ENCODE results near the gene DHH. TPM values are rescaled to one million over a fixed set of nuclear protein-coding genes. Genes with fewer than 3 reads are reported as not detected.
A peak's percentile ranks its signal among the peaks of the same experiment; 100 is the strongest.

The DHH gene
- total RNA-seq, 1 experiment from 2014 or later = not detected

GRCh38 chr12:49039421-49040363, 54.9 kb downstream of the DHH start:
- intact Hi-C loops (cut with micrococcal nuclease) = no loop called here
- H3K4me1 Mint-ChIP-seq (ENCODE audit: insufficient read depth, unreplicated experiment) = no peaks in the 10 kb centered on the region
- POLR2A ChIA-PET = no interaction called here
- no TSS peak for BruUV-seq (replicated peaks)
- DNase-seq (ENCODE audit: unreplicated experiment) = no peak
- CTCF ChIA-PET = interaction anchor here (0.6 to 0.7 kb wide), 2 partner anchors 81 to 225 kb away, joined by 3 read pairs; no protein-coding TSS in a partner anchor
- no peaks in the 10 kb centered on the region for H3K9me3 Mint-ChIP-seq (ENCODE audit: unreplicated experiment)
- H3K27ac Mint-ChIP-seq (ENCODE audit: low read depth, unreplicated experiment) = peak overlapping the region; percentile 83
- H3K36me3 Mint-ChIP-seq (ENCODE audit: insufficient read depth, unreplicated experiment) = peaks cover 76% of the 10 kb centered on the region
- H3K27me3 Mint-ChIP-seq (ENCODE audit: insufficient read depth, unreplicated experiment) = no peaks in the 10 kb centered on the region
- no peak for TF ChIP-seq CTCF (IDR thresholded peaks at IDR 0.05; ENCODE audit: unreplicated experiment)
- H3K4me3 Mint-ChIP-seq (ENCODE audit: unreplicated experiment) = no peak overlapping the region

- DNase-seq (ENCODE audit: unreplicated experiment) = no peak
- intact Hi-C loops (cut with micrococcal nuclease) = no loop called here
- no peak overlapping the region for H3K27ac Mint-ChIP-seq (ENCODE audit: low read depth, unreplicated experiment)
- no peak overlapping the region for H3K4me3 Mint-ChIP-seq (ENCODE audit: unreplicated experiment)
- TF ChIP-seq CTCF (IDR thresholded peaks at IDR 0.05; ENCODE audit: unreplicated experiment) = no peak
- BruUV-seq (replicated peaks) = no TSS peak
- CTCF ChIA-PET = interaction anchor here (0.5 to 0.6 kb wide), 3 partner anchors 303 to 623 kb away, joined by 3 read pairs; no protein-coding TSS in a partner anchor
- POLR2A ChIA-PET = interaction anchor here (0.6 to 1.4 kb wide), 2 partner anchors 16 to 21 kb away, joined by 3 to 5 read pairs; no protein-coding TSS in a partner anchor
- peaks cover 64% of the 10 kb centered on the region for H3K36me3 Mint-ChIP-seq (ENCODE audit: insufficient read depth, unreplicated experiment)
- H3K4me1 Mint-ChIP-seq (ENCODE audit: insufficient read depth, unreplicated experiment) = no peaks in the 10 kb centered on the region
- no peaks in the 10 kb centered on the region for H3K27me3 Mint-ChIP-seq (ENCODE audit: insufficient read depth, unreplicated experiment)
- no peaks in the 10 kb centered on the region for H3K9me3 Mint-ChIP-seq (ENCODE audit: unreplicated experiment)
Measured at GRCh38 chr12:49038291-49038955, 56.2 kb downstream of the DHH start.

GRCh38 chr12:49037947-49038237, 56.7 kb downstream of the DHH start:
- no peak for TF ChIP-seq CTCF (IDR thresholded peaks at IDR 0.05; ENCODE audit: unreplicated experiment)
- TSS peak; percentile 6 for BruUV-seq (replicated peaks)
- Mint-ChIP-seq H3K27ac (ENCODE audit: low read depth, unreplicated experiment) (no peak overlapping the region), H3K27me3 (ENCODE audit: insufficient read depth, unreplicated experiment) (no peaks in the 10 kb centered on the region), H3K4me3 (ENCODE audit: unreplicated experiment) (no peak overlapping the region), H3K36me3 (ENCODE audit: insufficient read depth, unreplicated experiment) (peaks cover 61% of the 10 kb centered on the region), H3K4me1 (ENCODE audit: insufficient read depth, unreplicated experiment) (no peaks in the 10 kb centered on the region), H3K9me3 (ENCODE audit: unreplicated experiment) (no peaks in the 10 kb centered on the region)
- POLR2A ChIA-PET = interaction anchor here (1.4 kb wide), 1 partner anchor 21 kb away, joined by 5 read pairs; no protein-coding TSS in a partner anchor
- no peak for DNase-seq (ENCODE audit: unreplicated experiment)
- intact Hi-C loops (cut with micrococcal nuclease) = no loop called here
- CTCF ChIA-PET = interaction anchor here (0.5 to 0.6 kb wide), 2 partner anchors 57 to 623 kb away, joined by 3 read pairs; partner anchors contain the start of gene DHH

Data from MCF 10A (cell line).